T-helper 17 cell (primary cell): Measurements from ENCODE around the gene PLEKHG4. TPM values are rescaled to one million over a fixed set of nuclear protein-coding genes. Genes with fewer than 3 reads are reported as not detected.

ENCODE experiments used
- ATAC-seq: fragments of 150-1000 bp; cut with Tn5 transposase; 2 replicates; pipeline ENCODE4 v1.10.0; 2021; ENCODE audit warnings: mild to moderate bottlenecking, moderate library complexity
- DNase-seq, 3 donors: peaks; one replicate each; pipeline versions ENCODE4 v3.0.0 to v3.0.0-alpha.2; 2020 to 2021
- H3K9me3 ChIP-seq: one replicate; pipeline ENCODE4 v1.7.0; 2013; ENCODE audit warnings: low read length, mild to moderate bottlenecking; ENCODE audit not compliant: control insufficient read depth, poor library complexity, severe bottlenecking
- H3K27ac Mint-ChIP-seq: one replicate; pipeline ENCODE4 v1.8.0; 2022; ENCODE audit warnings: mild to moderate bottlenecking, moderate library complexity, mixed read lengths
- H3K27me3 Mint-ChIP-seq: one replicate; pipeline ENCODE4 v1.8.0; 2022; ENCODE audit warnings: mixed read lengths
- H3K36me3 Mint-ChIP-seq: one replicate; pipeline ENCODE4 v1.8.0; 2022; ENCODE audit warnings: low read depth, mixed read lengths
- H3K4me1 Mint-ChIP-seq: one replicate; pipeline ENCODE4 v1.8.0; 2022; ENCODE audit warnings: mild to moderate bottlenecking, mixed read lengths
- H3K4me3 Mint-ChIP-seq: one replicate; pipeline ENCODE4 v1.8.0; 2022; ENCODE audit warnings: mild to moderate bottlenecking, moderate library complexity, mixed read lengths
- total RNA-seq, 4 donors: library from RNA in 2 of 4; stranded (reverse) in 2 of 4; gene quantifications; one replicate each; pipeline ENCODE4 v1.2.3 and lab custom pipeline; 2022 to 2026

PLEKHG4 gene
- total RNA-seq, 2 donors from 2014 or later, result 17.8 to 18.4 TPM

DNA sequence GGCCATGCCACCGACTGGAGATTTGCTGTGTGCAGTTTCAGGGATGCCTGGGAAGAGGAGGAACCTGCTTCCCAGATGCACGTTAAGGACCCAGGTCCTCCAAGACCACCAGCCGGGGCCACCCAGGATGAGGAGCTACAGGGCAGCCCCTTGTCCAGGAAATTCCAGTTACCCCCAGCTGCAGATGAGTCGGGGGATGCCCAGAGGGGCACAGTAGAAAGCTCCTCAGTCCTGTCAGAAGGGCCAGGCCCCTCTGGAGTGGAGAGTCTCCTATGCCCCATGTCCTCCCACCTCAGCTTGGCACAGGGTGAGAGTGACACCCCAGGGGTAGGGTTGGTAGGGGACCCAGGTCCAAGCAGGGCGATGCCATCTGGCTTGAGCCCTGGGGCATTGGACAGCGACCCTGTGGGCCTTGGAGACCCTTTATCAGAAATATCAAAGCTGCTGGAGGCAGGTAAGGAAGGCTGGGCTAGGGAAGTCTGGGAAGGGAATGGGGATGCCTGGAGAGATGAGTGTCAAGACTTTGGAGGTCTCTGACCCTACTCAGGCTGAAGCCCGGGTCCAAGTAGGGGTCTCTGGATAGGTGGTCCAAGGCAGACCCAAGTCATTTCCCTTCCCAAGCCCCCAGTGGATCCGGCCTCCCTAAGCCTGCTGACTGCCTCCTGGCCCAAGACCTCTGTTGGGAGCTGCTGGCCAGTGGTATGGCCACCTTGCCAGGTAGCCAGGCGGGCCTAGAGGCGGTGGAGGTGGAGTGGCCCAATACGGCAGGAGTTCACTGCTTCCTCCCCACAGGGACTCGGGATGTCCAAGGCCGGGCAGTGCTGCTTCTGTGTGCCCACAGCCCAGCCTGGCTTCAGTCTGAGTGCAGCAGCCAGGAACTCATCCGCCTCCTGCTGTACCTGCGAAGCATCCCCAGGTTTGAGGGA lies 1.0 kb downstream of the PLEKHG4 start:
- DNase-seq (no peak), ATAC-seq (no peak)
- Mint-ChIP-seq H3K36me3 (peaks cover 14% of the 10 kb centered on the region), H3K4me3 (no peak overlapping the region), H3K27me3 (no peaks in the 10 kb centered on the region), H3K4me1 (peaks cover 23% of the 10 kb centered on the region), H3K27ac (no peak overlapping the region)
- H3K9me3 ChIP-seq, result no peaks in the 10 kb centered on the region

DNA sequence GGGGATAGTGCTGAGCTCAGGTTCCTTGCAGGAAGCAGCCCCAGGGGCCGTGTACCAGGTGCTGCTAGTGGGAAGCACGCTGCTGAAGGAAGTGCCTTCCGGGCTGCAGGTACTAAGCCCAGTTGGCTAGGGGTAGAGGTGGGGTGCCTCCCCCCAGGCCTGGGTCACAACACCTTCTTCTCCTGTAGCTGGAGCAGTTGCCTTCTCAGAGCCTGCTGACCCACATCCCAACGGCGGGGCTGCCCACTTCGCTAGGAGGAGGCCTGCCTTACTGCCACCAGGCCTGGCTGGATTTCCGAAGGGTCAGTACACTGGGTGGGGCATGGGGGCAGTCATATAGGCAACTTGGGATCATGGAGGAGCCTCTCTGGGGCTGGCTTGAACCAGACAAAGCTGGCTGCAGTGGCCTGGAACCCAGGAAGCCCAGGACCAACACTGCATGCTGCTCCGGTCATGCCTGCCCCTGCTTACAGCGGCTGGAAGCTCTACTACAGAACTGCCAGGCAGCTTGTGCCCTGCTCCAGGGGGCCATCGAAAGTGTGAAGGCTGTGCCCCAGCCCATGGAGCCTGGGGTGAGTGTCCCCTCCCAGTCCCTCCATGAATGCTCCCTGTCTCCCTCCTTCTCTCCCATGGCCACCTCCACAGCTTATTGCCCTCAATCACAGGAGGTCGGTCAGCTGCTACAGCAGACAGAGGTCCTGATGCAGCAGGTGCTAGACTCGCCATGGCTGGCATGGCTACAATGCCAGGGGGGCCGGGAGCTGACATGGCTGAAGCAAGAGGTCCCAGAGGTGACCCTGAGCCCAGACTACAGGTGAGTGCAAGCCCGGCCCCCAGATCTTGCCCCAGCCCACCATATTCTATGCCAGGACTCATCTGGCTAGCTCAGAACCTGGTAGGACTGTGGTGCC lies 2.5 kb downstream of the PLEKHG4 start:
- no peak overlapping the region for H3K27ac Mint-ChIP-seq
- ATAC-seq (no peak), DNase-seq (no peak)
- H3K4me1 Mint-ChIP-seq, result peaks cover 18% of the 10 kb centered on the region
- H3K27me3 Mint-ChIP-seq, result no peaks in the 10 kb centered on the region
- H3K4me3 Mint-ChIP-seq, result peak overlapping the region; percentile 25
- peaks cover 11% of the 10 kb centered on the region for H3K36me3 Mint-ChIP-seq
- H3K9me3 ChIP-seq, result no peaks in the 10 kb centered on the region

DNA sequence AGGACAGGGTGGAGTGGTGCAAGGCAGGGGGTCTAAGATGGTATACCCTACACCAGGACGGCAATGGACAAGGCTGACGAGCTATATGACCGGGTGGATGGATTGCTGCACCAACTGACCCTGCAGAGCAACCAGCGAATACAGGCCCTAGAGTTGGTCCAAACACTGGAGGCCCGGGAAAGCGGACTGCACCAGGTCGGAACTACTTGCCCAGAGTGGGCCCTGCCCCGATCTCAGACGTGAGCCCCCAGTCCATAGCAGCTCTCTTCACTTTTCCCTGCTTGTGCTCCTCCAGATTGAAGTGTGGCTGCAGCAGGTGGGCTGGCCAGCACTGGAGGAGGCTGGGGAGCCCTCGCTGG lies 3.1 kb downstream of the PLEKHG4 start:
- Mint-ChIP-seq H3K27ac (no peak overlapping the region), H3K36me3 (peaks cover 11% of the 10 kb centered on the region), H3K4me3 (no peak overlapping the region), H3K27me3 (no peaks in the 10 kb centered on the region), H3K4me1 (peaks cover 18% of the 10 kb centered on the region)
- no peak for ATAC-seq
- no peaks in the 10 kb centered on the region for H3K9me3 ChIP-seq
- DNase-seq, result no peak

DNA sequence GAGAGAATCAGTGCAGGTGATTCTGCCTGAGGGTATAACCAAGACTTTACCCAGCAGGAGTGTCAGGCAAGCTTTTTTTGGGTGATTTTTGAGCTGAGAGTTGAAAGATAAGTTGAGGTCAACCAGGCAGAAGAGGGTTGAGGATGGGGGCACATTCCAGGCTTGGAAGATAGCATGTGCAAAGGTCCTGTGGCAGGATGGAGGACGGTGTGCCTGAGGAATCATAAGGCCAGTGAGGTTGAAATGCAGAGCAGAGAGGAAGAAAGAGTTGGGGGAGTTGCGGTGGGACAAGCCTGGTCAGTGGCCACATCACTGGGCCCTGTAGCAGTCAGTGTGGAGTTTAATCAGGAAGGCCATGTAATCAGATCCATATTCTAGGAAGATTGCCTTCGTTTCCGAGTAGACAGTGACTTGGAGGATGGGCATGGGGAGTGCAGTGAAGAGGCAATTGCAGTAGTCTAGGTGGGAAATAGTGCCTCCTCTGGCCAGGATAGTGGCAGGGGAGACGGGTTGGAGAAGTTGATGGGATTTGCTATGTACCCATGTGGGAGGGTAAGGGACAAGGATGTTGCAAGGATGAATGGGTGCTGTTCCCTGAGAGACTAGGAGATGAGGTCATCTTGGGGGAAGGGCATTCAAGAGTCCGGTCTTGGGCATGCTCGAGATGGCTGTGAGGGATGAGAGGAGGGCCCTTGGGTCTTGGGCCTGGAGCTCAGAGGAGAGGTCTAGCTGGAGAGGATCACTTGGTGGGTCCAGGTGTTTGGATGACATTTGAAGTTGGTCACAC lies 3.9 kb downstream of the PLEKHG4 start:
- H3K27ac Mint-ChIP-seq, result no peak overlapping the region

DNA sequence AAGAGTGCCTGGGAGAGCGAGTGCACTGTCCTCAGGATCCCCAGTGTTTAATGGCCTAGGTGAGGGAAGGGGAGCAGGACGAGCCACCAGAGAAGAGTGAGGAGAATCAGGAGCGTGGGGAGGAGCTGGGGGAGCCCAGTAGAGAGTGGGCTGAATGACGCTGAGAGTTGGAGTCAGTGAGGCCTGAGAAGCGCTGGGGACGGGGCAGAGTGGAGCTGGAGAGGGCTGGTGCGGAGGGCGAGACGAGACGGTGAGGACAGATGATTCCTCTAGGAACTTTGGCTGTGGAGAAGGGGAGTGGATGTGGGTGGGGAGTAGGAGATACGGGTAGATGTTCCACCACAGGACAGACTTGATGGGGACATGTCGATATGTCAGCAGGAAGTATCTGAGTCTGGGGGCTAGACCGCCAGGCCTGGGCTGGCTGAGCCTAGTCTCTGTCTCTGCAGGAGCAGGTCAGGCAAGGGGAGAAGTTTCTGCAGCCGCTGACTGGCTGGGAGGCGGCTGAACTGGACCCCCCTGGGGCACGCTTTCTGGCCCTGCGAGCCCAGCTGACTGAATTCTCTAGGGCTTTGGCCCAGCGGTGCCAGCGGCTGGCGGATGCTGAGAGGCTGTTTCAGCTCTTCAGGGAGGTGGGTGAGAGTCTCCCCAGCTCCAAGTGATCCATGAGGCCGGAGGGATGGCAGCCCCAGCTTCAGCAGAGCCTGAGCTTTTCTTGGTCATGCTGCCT lies 4.7 kb downstream of the PLEKHG4 start:
- DNase-seq, result no peak
- Mint-ChIP-seq H3K36me3 (peaks cover 11% of the 10 kb centered on the region), H3K4me3 (no peak overlapping the region), H3K27me3 (no peaks in the 10 kb centered on the region), H3K4me1 (peaks cover 13% of the 10 kb centered on the region), H3K27ac (no peak overlapping the region)
- H3K9me3 ChIP-seq, result no peaks in the 10 kb centered on the region
- ATAC-seq, result no peak

More for the DNA sequence above, 3.9 kb downstream of the PLEKHG4 start:
- H3K9me3 ChIP-seq, result no peaks in the 10 kb centered on the region
- peaks cover 11% of the 10 kb centered on the region for H3K36me3 Mint-ChIP-seq
- no peak for DNase-seq
- H3K4me1 Mint-ChIP-seq, result peaks cover 16% of the 10 kb centered on the region
- H3K27me3 Mint-ChIP-seq, result no peaks in the 10 kb centered on the region
- H3K4me3 Mint-ChIP-seq, result no peak overlapping the region
- ATAC-seq, result no peak

DNA sequence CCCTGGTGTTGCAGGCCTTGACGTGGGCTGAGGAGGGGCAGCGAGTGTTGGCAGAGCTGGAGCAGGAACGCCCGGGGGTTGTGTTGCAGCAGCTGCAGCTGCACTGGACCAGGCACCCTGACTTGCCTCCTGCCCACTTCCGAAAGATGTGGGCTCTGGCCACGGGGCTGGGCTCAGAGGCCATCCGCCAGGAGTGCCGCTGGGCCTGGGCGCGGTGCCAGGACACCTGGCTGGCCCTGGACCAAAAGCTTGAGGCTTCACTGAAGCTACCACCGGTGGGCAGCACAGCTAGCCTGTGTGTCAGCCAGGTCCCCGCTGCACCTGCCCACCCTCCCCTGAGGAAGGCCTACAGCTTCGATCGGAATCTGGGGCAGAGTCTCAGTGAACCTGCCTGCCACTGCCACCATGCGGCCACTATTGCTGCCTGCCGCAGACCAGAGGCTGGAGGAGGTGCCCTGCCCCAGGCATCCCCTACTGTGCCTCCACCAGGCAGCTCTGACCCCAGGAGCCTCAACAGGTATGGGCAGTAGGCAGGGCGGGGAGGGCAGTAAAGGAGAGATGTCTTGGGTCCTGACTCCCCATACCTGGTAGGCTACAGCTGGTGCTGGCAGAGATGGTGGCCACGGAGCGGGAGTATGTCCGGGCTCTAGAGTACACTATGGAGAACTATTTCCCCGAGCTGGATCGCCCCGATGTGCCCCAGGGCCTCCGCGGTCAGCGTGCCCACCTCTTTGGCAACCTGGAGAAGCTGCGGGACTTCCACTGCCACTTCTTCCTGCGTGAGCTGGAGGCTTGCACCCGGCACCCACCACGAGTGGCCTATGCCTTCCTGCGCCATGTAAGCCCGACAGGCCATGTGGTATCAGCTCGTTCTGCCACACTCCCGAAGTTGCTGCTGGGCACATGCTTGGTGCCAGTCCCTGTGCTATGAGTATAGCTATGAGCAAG lies 5.6 kb downstream of the PLEKHG4 start:
- Mint-ChIP-seq H3K4me1 (peaks cover 15% of the 10 kb centered on the region), H3K27ac (no peak overlapping the region), H3K36me3 (peaks cover 11% of the 10 kb centered on the region), H3K27me3 (no peaks in the 10 kb centered on the region), H3K4me3 (no peak overlapping the region)
- DNase-seq (no peak), ATAC-seq (no peak)
- no peaks in the 10 kb centered on the region for H3K9me3 ChIP-seq

DNA sequence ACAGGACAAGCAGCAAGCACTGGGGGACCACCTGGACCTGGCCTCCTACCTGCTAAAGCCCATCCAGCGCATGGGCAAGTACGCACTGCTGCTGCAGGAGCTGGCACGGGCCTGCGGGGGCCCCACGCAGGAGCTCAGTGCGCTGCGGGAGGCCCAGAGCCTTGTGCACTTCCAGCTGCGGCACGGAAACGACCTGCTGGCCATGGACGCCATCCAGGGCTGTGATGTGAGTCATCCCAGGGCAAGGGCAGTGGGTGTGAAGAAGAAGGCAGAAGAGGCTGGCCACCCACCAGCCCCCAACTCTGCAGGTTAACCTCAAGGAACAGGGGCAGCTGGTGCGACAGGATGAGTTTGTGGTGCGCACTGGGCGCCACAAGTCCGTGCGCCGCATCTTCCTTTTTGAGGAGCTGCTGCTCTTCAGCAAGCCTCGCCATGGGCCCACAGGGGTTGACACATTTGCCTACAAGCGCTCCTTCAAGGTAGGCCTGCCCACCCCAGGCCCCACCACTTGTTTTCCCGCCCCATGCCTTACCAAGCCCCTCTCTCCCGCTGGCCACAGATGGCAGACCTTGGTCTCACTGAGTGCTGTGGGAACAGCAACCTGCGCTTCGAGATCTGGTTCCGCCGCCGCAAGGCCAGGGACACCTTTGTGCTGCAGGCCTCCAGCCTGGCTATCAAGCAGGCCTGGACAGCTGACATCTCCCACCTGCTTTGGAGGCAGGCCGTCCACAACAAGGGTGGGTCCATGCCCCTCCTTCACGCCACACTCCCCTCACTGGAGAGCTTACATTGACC lies 7.3 kb downstream of the PLEKHG4 start:
- H3K9me3 ChIP-seq, result no peaks in the 10 kb centered on the region
- no peak overlapping the region for H3K4me3 Mint-ChIP-seq
- ATAC-seq, result no peak
- no peak overlapping the region for H3K27ac Mint-ChIP-seq
- peaks cover 12% of the 10 kb centered on the region for H3K4me1 Mint-ChIP-seq
- no peaks in the 10 kb centered on the region for H3K27me3 Mint-ChIP-seq
- no peak for DNase-seq
- peaks cover 11% of the 10 kb centered on the region for H3K36me3 Mint-ChIP-seq

DNA sequence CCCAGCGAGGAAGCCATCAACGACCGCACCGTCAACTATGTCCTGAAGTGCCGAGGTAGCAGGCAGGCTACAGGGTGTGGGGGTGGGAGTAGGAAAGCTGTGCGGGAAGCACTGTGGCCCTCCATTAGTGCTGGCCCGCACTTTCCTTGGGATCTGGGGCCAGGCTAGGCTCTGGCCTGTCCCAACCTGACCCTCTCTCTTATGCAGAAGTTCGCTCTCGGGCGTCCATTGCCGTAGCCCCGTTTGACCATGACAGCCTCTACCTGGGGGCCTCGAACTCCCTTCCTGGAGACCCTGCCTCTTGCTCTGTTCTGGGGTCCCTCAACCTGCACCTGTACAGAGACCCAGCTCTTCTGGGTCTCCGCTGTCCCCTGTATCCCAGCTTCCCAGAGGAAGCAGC lies 8.6 kb downstream of the PLEKHG4 start:
- Mint-ChIP-seq H3K27ac (no peak overlapping the region), H3K4me3 (no peak overlapping the region), H3K36me3 (peaks cover 9% of the 10 kb centered on the region), H3K4me1 (peaks cover 12% of the 10 kb centered on the region), H3K27me3 (no peaks in the 10 kb centered on the region)
- ATAC-seq (no peak), DNase-seq (no peak)
- no peaks in the 10 kb centered on the region for H3K9me3 ChIP-seq

DNA sequence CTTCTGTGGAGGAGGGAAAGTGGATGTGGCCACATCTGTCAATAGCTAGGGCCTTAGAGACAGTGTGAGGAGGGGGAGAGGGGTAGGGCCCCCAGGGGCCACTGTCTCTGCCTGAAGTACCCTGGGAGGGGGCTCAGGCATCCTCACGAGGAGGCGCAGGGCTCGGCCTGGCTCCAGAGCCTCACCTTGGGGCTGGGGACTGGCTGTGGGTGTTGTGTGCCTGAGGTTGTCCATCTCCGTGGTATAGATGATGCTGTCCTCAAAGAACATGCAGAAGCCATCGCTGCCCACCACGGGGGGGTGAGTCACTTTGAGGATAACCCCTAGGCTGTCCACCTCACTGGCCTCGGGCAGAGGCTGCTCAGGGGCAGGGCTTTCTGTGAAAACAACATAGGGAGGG lies 12.1 kb downstream of the PLEKHG4 start:
- Mint-ChIP-seq H3K36me3 (no peaks in the 10 kb centered on the region), H3K4me3 (no peak overlapping the region), H3K27ac (no peak overlapping the region), H3K27me3 (peaks cover 4% of the 10 kb centered on the region), H3K4me1 (peaks cover 3% of the 10 kb centered on the region)
- no peaks in the 10 kb centered on the region for H3K9me3 ChIP-seq
- DNase-seq (no peak), ATAC-seq (no peak)

DNA sequence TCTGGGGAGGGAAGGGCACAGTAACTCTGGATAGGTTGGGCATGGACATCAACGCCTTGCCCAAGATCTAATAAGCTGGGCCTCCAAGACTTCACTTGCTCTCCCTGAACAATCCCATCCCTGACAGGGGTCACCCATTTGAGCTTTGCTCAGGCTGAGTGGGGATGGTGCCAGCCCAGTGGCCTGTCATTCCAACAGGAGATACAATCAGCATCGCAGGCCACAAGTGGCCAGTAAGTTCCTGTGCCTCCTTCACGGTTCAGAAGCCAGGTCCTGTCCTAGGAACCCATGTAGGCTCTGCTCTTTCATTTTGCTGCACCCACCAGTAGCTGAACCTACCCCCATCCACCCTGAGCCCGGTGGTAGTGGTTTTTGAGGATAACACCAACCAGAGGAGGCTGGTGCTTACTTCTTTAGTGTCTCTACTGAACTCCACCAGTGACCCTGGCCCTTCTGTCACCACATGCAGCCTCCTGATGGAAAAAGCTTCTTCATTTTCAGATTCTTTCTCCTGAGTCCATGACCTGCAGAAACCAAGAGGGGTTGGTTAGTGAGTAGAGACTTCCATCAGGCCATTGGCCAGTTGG lies 14.9 kb downstream of the PLEKHG4 start:
- Mint-ChIP-seq H3K4me3 (no peak overlapping the region), H3K27me3 (peaks cover 11% of the 10 kb centered on the region), H3K27ac (peak overlapping the region; percentile 39), H3K4me1 (peaks cover 4% of the 10 kb centered on the region), H3K36me3 (no peaks in the 10 kb centered on the region)
- DNase-seq, result no peak
- no peaks in the 10 kb centered on the region for H3K9me3 ChIP-seq
- ATAC-seq, result no peak

DNA sequence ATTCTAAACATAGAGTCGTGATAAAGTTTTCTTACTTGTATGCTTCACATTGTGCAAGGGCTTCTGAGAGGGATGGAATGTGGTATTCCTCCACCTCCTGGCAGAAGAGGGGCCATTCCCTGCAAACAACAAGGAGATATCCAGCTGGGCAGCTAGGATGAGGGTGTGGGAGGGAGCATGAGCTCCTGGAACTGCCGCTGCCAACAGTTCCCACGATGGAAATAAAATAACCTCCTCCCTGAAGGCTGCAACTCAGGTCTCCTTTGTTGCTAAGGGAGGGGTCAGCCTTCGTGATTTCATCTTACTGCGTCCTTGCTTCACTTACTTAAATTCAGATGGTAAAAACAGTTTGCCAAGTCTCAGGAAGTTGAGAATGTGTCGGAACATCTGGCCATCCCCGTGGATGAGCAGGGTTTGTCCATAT lies 15.6 kb downstream of the PLEKHG4 start:
- H3K9me3 ChIP-seq, result no peaks in the 10 kb centered on the region
- no peak for DNase-seq
- H3K4me1 Mint-ChIP-seq, result peaks cover 2% of the 10 kb centered on the region
- H3K27me3 Mint-ChIP-seq, result peaks cover 11% of the 10 kb centered on the region
- no peak overlapping the region for H3K4me3 Mint-ChIP-seq
- no peaks in the 10 kb centered on the region for H3K36me3 Mint-ChIP-seq
- H3K27ac Mint-ChIP-seq, result no peak overlapping the region
- no peak for ATAC-seq
